GM23338 (cell line): ENCODE measurements around the gene OR13D1.

Experiments
- EZH2 ChIP-seq: fragments of 200-600 bp; sonication (generic); IDR thresholded peaks from one replicate; pipeline ENCODE4 v1.8.0; 2017; ENCODE audit warnings: antibody characterized with exemption, mild to moderate bottlenecking, low read depth; ENCODE audit not compliant: unreplicated experiment
- EZH2phosphoT487 ChIP-seq: fragments of 200-600 bp; sonication (generic); IDR thresholded peaks from one replicate; pipeline ENCODE4 v1.8.1; 2018; ENCODE audit warnings: antibody characterized with exemption; ENCODE audit not compliant: unreplicated experiment
- JUNB ChIP-seq: IDR thresholded peaks from one replicate; pipeline ENCODE4 v1.6.1; 2016; ENCODE audit warnings: antibody characterized with exemption; ENCODE audit not compliant: unreplicated experiment
- POLR2AphosphoS5 ChIP-seq: IDR thresholded peaks from 2 replicates; pipeline ENCODE4 v1.6.1; 2016; ENCODE audit warnings: antibody characterized with exemption, low read depth
- REST ChIP-seq: IDR thresholded peaks from one replicate; pipeline ENCODE4 v1.6.1; 2018; ENCODE audit warnings: antibody characterized with exemption; ENCODE audit not compliant: unreplicated experiment
- STAT1 ChIP-seq: IDR thresholded peaks from one replicate; pipeline ENCODE4 v1.6.1; 2016; ENCODE audit warnings: antibody characterized with exemption; ENCODE audit not compliant: unreplicated experiment
- TF ChIP-seq, protein P1 (sequence below), 2 experiments: fragments of 200-600 bp in 1 of 2; sonication (generic) in 1 of 2; conservative IDR thresholded peaks; 2 replicates each; pipeline versions ENCODE4 v1.5.1 to v1.6.1; 2016 to 2017; ENCODE audit warnings: antibody characterized with exemption in 2 of 2, low read depth in 2 of 2, mild to moderate bottlenecking in 2 of 2, moderate library complexity in 1 of 2

- TF ChIP-seq EZH2 (no peak), REST (no peak), EZH2phosphoT487 (no peak), POLR2AphosphoS5 (no peak), STAT1 (no peak), JUNB (no peak)
- TF ChIP-seq, protein P1, sequence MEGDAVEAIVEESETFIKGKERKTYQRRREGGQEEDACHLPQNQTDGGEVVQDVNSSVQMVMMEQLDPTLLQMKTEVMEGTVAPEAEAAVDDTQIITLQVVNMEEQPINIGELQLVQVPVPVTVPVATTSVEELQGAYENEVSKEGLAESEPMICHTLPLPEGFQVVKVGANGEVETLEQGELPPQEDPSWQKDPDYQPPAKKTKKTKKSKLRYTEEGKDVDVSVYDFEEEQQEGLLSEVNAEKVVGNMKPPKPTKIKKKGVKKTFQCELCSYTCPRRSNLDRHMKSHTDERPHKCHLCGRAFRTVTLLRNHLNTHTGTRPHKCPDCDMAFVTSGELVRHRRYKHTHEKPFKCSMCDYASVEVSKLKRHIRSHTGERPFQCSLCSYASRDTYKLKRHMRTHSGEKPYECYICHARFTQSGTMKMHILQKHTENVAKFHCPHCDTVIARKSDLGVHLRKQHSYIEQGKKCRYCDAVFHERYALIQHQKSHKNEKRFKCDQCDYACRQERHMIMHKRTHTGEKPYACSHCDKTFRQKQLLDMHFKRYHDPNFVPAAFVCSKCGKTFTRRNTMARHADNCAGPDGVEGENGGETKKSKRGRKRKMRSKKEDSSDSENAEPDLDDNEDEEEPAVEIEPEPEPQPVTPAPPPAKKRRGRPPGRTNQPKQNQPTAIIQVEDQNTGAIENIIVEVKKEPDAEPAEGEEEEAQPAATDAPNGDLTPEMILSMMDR (conservative IDR thresholded peaks at IDR 0.05; ENCODE audit: low read depth in 2 of 2): no peak
Measured at GRCh38 chr9:104738452-104738851, 44.1 kb downstream of the OR13D1 start.
